ENCODE data around the gene DDX47.

DDX47 gene

DNA sequence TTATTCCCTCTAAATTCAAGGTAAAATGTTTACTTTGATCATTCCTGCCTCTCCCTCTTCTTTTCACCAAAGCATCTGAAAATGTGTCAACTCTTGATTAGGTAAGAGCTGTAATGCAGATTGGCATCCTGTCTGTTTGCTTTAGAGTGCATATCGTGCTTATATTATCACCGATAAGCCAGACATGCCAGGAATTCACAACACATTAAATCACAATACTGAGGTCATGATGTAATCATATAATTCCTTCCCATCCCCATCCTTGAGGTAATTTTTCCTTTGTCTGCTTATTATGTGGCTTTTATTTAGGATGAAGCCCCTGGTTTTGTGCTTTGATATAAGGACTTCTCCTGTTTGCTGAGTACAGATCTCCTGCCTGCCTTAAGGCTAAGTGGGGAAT lies 10.2 kb downstream of the DDX47 start:
- Histone ChIP-seq H3K9ac (ENCODE audit: low read length) (no peak overlapping the region), H3K79me2 (ENCODE audit: low read length) (peaks cover 39% of the 10 kb centered on the region), H3K9me2 (replicated peaks; ENCODE audit: insufficient read depth, low read length) (no peaks in the 10 kb centered on the region), H4K20me1 (ENCODE audit: insufficient read depth, low read length) (no peaks in the 10 kb centered on the region), H3K36me3 (replicated peaks; ENCODE audit: insufficient read depth, low read length) (peaks cover 21% of the 10 kb centered on the region), H2AFZ (ENCODE audit: low read length) (no peak overlapping the region), H3K9me3 (replicated peaks; ENCODE audit: insufficient read depth, low read length) (no peaks in the 10 kb centered on the region), H3K4me2 (ENCODE audit: low read depth, low read length) (no peak overlapping the region), H3F3A (ENCODE audit: insufficient read depth, low read length) (peaks cover 31% of the 10 kb centered on the region), H3K27ac (ENCODE audit: low read length) (no peak overlapping the region), H3K4me1 (ENCODE audit: low read length) (peaks cover 52% of the 10 kb centered on the region), H3K4me3 (ENCODE audit: low read length) (no peak overlapping the region), H3K27me3 (replicated peaks; ENCODE audit: insufficient read depth, low read length) (no peaks in the 10 kb centered on the region)
- TF ChIP-seq EZH2phosphoT487 (IDR thresholded peaks at IDR 0.05; ENCODE audit: low read length) (no peak), EZH2 (optimal IDR thresholded peaks at IDR 0.05; ENCODE audit: low read depth, low read length) (no peak)
- TF ChIP-seq, protein P1, sequence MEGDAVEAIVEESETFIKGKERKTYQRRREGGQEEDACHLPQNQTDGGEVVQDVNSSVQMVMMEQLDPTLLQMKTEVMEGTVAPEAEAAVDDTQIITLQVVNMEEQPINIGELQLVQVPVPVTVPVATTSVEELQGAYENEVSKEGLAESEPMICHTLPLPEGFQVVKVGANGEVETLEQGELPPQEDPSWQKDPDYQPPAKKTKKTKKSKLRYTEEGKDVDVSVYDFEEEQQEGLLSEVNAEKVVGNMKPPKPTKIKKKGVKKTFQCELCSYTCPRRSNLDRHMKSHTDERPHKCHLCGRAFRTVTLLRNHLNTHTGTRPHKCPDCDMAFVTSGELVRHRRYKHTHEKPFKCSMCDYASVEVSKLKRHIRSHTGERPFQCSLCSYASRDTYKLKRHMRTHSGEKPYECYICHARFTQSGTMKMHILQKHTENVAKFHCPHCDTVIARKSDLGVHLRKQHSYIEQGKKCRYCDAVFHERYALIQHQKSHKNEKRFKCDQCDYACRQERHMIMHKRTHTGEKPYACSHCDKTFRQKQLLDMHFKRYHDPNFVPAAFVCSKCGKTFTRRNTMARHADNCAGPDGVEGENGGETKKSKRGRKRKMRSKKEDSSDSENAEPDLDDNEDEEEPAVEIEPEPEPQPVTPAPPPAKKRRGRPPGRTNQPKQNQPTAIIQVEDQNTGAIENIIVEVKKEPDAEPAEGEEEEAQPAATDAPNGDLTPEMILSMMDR (IDR thresholded peaks at IDR 0.05; ENCODE audit: low read length) = no peak
- no peak for DNase-seq

DNA sequence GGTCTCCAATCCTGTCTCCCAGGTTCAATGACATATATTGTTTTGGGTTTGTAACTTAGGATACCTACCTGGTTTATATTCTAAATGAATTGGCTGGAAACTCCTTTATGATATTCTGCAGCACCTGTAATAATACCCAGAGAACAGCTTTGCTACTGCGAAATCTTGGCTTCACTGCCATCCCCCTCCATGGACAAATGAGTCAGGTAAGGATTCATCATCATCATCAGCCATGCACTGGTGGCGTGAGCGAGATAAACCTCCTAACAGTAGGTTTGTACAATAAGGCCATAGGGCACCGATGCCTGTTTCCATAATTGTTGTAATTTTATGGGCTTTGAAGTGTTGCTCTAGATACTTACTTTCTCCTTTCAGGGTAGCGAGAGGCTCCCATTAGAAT lies 10.7 kb downstream of the DDX47 start:
- H3K9ac ChIP-seq (ENCODE audit: low read length) = no peak overlapping the region
- no peak overlapping the region for H2AFZ ChIP-seq (ENCODE audit: low read length)
- H3K27ac ChIP-seq (ENCODE audit: low read length) = no peak overlapping the region
- no peaks in the 10 kb centered on the region for H3K9me2 ChIP-seq (replicated peaks; ENCODE audit: insufficient read depth, low read length)
- H3K9me3 ChIP-seq (replicated peaks; ENCODE audit: insufficient read depth, low read length) = no peaks in the 10 kb centered on the region
- no peak for DNase-seq
- H3K4me3 ChIP-seq (ENCODE audit: low read length) = no peak overlapping the region
- no peaks in the 10 kb centered on the region for H3K27me3 ChIP-seq (replicated peaks; ENCODE audit: insufficient read depth, low read length)
- peaks cover 34% of the 10 kb centered on the region for H3K79me2 ChIP-seq (ENCODE audit: low read length)
- H3K36me3 ChIP-seq (replicated peaks; ENCODE audit: insufficient read depth, low read length) = peaks cover 23% of the 10 kb centered on the region
- H3F3A ChIP-seq (ENCODE audit: insufficient read depth, low read length) = peaks cover 31% of the 10 kb centered on the region
- peaks cover 52% of the 10 kb centered on the region for H3K4me1 ChIP-seq (ENCODE audit: low read length)
- TF ChIP-seq EZH2phosphoT487 (IDR thresholded peaks at IDR 0.05; ENCODE audit: low read length) (no peak), EZH2 (optimal IDR thresholded peaks at IDR 0.05; ENCODE audit: low read depth, low read length) (no peak)
- TF ChIP-seq, protein P1 (IDR thresholded peaks at IDR 0.05; ENCODE audit: low read length) = no peak
- H3K4me2 ChIP-seq (ENCODE audit: low read depth, low read length) = no peak overlapping the region
- no peaks in the 10 kb centered on the region for H4K20me1 ChIP-seq (ENCODE audit: insufficient read depth, low read length)

DNA sequence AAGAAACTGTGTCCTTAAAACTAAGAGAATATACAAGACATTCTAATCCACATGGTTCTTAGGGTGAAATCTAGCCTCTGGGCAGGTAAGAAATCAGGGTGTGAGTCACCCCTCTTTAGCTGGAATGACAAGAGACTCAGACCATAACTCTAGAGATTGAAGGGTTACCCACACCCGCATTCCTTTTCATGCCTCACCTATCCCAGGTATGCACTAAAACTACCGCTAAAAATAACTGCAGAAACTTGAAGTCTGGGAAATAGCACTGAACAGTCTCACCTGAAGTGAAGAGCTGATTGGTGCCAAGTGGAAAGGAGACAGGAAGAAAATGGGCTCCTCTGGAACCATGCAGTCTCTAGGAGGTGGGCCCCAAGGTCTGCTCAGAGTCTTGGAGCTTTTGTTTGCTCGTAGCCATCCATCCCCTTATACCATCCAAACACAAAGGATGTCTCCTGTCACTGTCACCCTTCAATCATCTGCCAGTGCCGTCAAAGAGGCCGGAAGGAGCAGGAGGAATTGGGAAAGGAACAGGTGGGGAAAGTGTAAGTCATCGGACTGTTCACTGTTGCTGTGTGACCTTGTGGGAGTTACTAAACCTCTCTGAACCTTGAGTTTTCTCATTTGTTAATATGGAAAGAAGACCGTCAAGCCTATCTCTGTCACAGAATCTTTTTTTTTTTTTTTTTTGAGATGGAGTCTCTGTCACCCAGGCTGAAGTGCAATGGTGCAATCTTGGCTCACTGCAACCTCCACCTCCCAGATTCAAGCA lies 22.4 kb downstream of the DDX47 start:
- TF ChIP-seq EZH2phosphoT487 (IDR thresholded peaks at IDR 0.05; ENCODE audit: low read length) = no peak
- TF ChIP-seq, protein P1 (IDR thresholded peaks at IDR 0.05; ENCODE audit: low read length) = no peak
- TF ChIP-seq EZH2 (optimal IDR thresholded peaks at IDR 0.05; ENCODE audit: low read depth, low read length) = no peak
- no peaks in the 10 kb centered on the region for H3K9me3 ChIP-seq (replicated peaks; ENCODE audit: insufficient read depth, low read length)
- H3K27ac ChIP-seq (ENCODE audit: low read length) = no peak overlapping the region
- no peaks in the 10 kb centered on the region for H3K27me3 ChIP-seq (replicated peaks; ENCODE audit: insufficient read depth, low read length)
- no peaks in the 10 kb centered on the region for H3F3A ChIP-seq (ENCODE audit: insufficient read depth, low read length)
- no peaks in the 10 kb centered on the region for H3K36me3 ChIP-seq (replicated peaks; ENCODE audit: insufficient read depth, low read length)
- peaks cover 4% of the 10 kb centered on the region for H3K4me1 ChIP-seq (ENCODE audit: low read length)
- no peaks in the 10 kb centered on the region for H3K79me2 ChIP-seq (ENCODE audit: low read length)
- H3K9ac ChIP-seq (ENCODE audit: low read length) = no peak overlapping the region
- no peaks in the 10 kb centered on the region for H3K9me2 ChIP-seq (replicated peaks; ENCODE audit: insufficient read depth, low read length)
- no peak for DNase-seq
- no peak overlapping the region for H3K4me3 ChIP-seq (ENCODE audit: low read length)
- H4K20me1 ChIP-seq (ENCODE audit: insufficient read depth, low read length) = no peaks in the 10 kb centered on the region
- no peak overlapping the region for H3K4me2 ChIP-seq (ENCODE audit: low read depth, low read length)
- H2AFZ ChIP-seq (ENCODE audit: low read length) = no peak overlapping the region

Measured in MM.1S (cell line).